T-helper 1 cell (primary cell): ENCODE measurements around the gene NKAIN2.
"Not testable (repeated sequence)": the region's sequence is repeated elsewhere in the genome, so short reads cannot be mapped to it uniquely, and the experiment has no call there.

ENCODE experiments used
- DNase-seq, 5 donors: peaks; one replicate each; pipeline ENCODE4 v3.0.0-alpha.2; 2012 to 2020

The NKAIN2 gene

DNA sequence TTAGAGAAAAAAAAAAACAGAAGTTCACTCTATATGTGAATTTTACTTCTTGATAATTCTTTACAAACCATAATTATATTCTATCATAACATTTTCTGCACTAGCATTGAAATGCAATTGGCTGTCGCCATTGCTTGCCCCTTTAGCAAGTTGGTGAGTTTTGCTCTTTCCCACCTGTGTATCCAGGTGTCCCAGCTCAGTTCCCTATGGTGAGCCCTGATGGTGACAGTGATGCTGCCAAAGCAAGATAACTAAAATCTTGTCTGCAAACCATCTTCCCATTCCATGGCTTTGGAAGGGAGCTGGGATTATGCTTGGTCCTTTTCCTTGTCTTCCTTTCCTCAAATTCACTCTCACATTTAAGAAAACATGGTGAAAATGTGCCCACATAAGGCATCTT is 429.6 kb downstream of the NKAIN2 start:
- no peak for DNase-seq

DNA sequence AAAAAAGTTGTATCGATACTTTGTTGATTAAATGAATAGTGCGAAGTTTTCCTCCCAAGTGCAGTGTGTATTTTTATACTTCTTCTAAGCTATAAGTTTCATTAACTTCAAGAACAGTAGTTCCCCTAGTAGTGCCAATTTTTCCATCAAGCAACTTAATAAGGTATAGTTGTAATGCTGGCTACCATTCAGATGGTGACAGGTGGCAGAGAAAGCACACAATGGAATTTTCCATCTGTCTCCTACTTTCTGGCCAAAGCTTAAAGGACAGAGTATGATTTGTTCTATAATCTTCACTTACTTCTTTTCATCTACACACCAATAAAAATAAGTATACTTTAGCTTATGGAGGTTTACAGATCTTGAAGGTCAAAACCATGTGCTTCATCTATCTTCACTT is 431.1 kb downstream of the NKAIN2 start:
- DNase-seq = no peak

DNA sequence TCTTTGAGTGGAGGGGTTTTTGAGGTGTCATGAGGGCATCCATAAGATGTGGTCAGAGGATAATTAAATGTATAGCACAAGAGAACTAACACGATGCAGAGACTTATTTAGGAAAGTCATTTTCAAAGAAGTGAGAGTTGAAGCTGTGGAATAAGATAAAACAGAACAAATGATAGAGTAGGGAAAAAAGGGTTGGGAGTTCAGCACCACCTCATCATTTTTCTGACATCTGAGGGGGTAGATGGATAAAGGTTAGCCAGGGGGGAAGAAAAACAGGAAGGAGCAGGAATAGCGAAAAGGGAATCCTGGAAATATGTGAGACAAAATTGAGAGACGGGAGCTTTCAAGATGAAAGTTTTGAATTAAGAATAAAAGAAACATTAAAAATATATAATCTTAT is 434.2 kb downstream of the NKAIN2 start:
- DNase-seq = no peak

DNA sequence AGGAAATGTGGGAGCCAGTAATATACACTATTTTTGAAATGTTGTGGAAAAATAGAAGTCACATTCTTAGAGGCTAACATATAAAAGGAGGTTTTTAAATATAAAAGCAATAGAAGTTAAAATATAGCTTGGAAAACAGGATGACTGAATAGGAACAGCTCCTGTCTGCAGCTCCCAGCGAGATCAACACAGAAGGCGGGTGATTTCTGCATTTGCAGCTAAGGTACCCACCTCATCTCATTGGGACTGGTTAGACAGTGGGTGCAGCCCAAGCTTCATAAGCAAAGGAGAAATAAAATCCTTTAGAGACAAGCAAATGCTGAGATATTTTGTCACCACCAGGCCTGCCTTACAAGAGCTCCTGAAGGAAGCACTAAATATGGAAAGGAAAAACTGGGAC is 434.7 kb downstream of the NKAIN2 start:
- not testable (repeated sequence) for DNase-seq

DNA sequence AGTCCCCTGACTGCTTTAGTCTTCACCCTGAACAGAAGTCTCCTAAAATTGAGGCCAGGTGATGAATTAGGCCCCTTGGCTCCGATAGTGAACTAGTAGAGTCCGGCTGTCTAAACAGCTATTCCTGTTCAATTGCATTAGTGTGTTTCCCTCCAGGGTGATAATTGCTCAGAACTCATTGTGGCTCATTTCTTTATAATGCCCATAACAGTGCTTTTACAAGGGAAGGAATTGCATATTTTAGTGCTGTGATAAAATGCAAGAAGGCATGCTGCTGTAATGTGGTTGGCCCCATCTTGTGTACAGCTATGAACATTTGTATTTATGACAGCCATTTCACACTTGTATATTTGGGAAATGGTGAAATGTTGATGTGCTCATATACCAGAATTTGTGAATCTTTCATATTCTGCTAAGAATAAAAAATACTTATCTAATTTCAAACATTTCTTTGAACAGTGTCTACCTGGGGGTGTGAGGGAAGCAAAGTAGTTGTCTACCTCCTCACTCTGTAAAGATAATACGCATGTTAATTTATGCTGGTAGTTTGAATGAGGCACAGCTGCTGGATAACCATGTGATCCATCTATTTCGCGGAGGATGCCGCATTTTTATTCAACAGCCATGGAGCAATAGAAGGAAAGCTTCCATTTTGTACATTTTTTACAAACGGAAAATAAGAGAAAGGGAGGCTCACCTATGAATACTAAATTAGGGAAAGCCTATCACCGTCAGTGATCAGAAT is 451.4 kb downstream of the NKAIN2 start:
- DNase-seq = no peak

DNA sequence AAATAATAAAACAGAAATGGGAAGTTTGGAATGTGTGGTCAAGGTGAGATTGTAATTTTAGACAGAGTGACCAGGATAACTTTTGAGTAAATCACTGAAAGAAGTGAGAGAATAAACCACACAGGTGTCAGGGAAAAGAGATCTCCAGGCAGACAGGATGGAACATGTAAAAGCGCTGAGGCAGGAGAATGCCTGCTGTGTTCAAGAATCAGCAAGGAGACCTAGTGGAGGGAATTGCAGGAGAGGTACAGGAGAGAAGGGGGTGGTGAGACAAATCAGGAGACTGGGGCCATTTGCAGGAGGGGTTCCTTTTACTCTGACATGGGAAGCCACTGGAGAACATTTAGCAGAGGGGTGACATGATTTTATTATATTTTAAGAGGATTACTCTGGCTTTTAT is 456.7 kb downstream of the NKAIN2 start:
- no peak for DNase-seq

DNA sequence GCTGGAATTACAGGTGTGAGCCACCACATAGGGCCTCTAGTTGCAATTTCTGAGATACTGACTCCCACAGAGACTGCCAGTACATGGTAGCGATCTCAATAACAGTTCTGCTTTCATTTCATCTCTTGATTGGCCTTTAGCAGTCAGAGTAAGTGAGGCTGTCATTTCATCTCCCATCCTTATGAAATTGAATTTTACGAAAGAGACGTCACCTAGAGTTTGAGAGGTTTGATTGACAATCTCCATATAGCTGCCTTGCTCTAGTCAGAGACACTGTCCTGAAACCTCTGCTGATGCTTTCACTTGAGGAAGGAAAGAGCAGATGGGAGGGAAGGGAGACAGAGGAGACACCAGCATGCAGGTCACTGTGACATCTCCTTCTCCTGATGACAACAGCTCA is 466.1 kb downstream of the NKAIN2 start:
- no peak for DNase-seq

DNA sequence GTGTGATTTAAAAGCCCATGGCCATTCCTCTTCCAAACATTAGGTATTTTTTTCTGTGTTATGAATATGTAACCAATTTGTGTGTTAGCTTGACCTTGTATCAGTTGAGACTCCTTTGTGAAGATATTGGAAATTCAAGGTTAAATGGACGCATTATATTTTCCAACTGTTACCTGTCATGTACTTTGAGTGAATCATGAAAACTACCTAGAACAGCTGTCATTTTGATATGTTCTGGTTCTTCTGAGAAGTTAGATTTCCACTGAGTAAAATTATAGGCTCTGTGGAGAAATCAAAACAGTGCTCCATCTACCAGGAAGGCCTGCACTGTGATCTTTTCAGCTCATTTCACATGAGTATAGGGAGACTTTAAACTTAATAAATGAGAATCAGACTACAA is 470.0 kb downstream of the NKAIN2 start:
- no peak for DNase-seq

DNA sequence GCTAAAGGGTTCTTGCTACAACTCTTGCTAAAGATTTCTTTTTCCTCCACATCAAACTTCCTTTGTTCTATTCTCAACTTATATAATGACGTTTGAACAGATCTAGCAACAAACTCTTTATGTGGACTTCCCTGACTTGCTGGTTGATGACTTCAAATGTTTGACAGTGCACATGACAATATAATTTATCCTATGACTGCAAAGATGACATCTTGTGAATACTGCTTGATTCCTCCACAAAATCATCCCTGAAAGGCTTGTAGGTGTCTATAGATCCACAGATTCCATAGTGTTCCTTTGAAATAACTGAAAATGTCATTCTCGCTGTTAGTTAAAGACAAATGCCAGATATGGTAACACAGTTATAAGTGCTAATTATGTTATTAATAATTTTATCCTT is 478.9 kb downstream of the NKAIN2 start:
- DNase-seq = no peak

DNA sequence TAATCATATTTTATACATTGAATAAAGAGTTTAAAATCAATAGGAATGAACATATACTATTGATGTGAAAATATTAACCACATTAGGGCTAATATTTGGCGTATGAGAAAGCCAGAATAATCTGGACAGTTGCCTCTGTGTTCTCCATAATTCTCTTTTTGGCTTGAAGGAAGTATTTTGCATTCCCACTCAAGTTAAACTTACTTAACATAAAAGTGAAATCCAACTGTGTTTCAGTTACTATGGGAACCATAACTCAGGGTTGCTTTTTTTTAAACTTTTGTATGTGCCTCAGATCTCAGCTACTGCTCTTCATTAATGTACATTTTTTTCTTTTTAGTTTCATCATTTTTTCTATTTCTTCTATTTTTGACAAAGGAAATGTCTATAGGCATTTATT is 479.8 kb downstream of the NKAIN2 start:
- DNase-seq = no peak

DNA sequence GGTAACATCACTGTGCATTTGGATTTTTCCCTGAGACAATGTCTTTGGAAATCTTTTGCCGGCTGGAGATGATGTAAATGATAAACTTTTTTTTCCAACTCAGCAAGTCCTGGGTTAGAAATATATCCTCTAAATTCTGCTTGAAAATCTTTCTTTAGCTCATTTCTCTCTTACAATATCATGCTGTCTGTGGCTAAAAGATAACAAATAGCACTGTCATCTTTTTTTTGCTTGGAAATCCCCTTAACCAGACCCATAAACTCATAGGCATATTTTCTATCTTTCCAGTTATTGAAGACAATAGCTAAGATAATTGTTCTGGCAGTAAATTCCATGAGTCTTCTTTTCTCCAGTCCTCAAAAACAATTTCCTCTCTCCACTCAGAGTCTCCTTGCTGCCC is 481.5 kb downstream of the NKAIN2 start:
- DNase-seq = no peak

DNA sequence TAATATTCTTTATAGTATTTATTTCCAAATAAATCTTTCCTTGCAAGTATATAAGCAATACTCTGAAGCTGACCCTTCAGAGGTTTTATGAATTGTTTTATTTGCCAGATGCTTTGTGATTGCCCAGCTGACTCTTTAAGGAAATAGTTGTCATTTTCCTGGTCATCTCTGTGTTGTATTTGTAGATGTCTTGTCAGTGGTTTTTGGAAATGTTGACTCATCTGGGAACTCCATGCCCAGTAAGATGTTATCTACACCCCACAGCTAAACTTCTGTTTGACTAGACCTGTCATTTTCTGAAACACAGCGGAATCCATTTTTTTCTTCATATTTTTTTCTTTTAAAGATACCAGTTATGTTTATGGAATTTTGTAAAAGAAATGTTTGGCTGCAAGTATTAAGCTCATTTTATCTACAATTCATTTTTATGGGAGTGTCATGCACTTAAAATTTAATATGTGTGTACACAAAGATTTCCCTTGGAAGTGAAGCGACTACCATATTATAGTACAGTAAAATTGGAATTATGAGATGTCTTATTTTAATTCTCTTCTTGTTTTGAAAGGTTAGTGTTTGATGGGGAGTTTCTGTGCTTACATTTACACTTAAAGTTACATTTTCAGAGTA is 491.0 kb downstream of the NKAIN2 start:
- no peak for DNase-seq

DNA sequence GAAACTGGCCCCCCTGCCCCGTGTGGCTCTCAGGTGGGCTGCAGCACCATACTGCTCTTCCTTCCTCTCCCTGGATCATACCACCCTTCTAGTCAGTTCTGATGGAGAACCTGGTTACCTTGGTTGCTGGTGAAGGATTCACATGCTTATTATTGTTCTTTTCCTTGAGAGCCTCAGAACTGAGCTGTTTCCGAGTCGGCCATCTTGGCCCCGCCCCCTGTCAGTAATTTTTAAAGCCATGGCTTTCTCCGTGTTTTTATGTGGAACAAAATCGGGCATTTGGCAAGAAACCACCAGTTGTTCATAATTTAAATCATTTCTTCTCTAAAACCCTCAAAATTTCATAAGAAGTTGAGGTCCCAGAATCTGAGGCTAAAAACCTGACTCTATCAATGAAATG is 493.8 kb downstream of the NKAIN2 start:
- no peak for DNase-seq

DNA sequence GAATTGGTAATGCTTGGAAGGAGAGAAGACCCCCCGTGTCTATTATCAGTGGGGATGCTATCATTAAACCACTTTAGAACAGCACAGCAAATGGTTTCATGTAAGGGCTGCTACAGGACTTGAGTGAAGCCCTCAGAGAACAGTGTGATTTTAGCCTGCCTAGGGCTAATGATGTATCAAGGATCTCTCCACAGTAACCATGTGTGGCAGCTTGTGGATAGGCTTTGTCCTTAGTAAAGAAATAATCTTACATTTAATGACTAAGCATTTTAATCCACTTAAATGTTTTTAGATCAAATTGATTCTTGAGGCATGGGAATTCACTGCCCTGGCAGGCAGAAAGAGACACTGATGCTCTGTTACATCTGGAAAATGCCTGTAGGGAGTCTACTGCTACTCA is 495.1 kb downstream of the NKAIN2 start:
- no peak for DNase-seq

DNA sequence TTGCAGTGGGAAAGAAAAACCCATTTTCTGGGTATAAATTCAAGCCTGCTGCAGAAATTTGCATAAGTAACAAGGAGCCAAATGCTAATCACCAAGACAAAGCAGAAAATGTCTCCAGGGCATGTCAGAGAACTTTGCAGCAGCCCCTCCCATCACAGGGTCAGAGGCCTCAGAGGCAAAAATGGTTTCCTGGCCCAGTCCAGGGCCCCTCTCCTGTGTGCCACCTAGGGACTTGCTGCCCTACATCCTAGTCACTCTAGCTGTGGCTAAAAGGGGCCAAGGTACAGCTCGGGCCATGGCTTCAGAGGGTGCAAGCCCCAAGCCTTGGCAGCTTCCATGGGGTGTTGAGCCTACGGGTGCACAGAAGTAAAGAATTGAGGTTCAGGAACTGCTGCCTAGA is 497.2 kb downstream of the NKAIN2 start:
- DNase-seq = not testable (repeated sequence)

DNA sequence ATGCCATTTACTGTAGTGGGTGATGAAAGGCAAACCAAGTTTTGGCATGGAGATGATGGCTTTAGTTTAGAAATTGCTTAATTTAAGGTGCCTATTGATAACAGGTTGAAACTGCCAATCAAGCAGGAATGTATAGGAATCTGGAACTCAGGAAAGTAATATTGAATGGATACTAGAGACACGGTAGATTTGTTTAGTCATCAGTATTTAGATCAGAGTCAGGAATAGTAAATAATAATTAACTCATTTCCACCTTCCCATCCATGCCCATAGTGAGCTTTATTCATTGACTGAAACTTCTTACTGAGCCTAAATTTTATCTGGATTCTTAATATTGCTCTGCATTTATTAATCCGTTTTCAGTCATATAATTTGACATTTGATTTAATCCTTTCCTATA is 500.3 kb downstream of the NKAIN2 start:
- DNase-seq = no peak

DNA sequence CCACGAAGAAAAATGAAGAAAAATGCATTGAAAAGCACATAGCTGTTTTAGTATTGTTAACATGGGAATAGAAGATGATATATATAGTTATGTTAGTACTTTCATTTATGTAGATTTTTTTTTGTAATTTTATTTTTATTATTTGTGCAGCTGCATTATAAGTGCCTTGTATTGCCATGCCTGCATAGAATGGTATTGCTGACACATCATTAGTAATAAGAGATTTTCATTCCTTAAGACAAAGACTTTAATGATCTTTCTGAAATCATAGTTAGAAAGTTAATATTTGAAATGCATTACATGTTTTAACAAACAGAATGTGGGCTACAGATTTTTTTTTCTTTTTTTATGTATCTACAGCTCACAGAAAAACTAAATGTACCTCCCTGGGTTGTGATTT is 506.5 kb downstream of the NKAIN2 start:
- DNase-seq = no peak

DNA sequence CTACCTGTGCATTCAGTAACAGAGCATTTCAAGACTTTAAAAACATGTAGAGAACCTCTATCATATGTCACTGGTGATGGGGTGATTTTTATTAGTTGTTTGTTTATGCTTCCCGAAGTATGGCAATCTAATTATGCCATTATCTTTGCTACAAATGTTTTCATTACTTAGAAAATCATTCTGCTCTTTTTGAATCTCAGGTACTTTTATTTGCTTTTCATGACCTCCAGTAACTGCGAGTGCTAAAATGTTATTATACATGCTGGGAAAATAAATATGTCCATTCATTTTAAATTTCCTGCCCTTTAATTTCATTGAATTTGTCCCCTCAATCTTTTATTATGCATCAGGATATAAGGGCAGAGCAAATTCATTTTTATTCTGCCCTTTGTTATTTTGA is 515.7 kb downstream of the NKAIN2 start:
- DNase-seq = no peak

DNA sequence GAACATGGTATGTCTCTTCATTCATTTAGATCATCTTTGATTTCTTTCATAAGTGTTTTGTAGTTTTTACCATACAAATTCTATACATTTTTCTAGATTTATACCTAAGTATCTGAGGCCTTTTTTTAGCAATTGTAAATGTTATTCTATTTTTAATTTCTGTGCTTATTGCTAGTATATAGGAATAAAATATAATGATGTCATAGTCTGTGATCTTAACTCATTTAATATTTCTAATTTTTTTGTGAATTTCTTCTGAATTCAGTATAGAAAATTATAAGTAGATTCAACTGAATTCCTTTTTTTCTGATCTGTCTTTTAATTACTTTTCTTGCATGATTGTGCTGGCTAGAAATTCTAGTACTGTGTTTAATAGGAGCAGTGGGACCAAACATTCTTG is 520.6 kb downstream of the NKAIN2 start:
- DNase-seq = no peak

DNA sequence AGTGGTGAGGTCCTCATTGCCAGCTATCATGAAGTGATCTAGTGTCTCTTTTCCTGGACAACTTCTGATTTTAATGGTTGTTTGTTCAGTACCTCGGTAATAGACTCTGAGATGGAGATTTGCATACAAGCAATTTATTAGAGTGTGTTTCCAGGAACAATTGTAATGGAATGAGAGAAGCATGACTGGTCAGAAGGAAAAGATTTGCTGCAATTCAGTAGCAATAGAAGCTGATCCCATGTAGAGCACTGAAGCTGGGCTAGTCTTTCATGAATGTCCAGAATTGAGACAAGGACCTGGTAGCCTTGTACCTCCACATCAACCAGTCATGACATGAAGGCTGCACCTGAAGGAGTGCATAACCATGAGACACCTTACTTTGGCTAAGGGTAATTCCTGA is 526.5 kb downstream of the NKAIN2 start:
- no peak for DNase-seq

DNA sequence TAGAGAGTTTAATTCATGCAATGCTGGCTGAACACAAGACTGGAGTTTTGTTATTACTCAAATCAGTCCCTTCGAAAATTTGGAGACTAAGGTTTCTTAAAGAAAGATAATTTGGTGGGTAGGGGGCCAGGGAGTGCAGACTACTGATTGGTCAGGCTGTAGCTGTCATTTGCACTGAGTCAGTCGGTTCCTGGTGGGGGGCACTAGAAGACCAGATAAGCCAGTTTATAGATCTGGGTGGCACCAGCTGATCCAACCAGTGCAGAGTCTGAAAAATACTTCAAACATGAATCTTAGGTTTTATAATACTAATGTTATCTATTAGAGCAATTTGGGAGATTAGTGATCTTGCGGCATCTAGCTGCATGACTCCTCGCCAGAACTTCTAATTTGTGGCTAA is 530.7 kb downstream of the NKAIN2 start:
- DNase-seq = no peak

DNA sequence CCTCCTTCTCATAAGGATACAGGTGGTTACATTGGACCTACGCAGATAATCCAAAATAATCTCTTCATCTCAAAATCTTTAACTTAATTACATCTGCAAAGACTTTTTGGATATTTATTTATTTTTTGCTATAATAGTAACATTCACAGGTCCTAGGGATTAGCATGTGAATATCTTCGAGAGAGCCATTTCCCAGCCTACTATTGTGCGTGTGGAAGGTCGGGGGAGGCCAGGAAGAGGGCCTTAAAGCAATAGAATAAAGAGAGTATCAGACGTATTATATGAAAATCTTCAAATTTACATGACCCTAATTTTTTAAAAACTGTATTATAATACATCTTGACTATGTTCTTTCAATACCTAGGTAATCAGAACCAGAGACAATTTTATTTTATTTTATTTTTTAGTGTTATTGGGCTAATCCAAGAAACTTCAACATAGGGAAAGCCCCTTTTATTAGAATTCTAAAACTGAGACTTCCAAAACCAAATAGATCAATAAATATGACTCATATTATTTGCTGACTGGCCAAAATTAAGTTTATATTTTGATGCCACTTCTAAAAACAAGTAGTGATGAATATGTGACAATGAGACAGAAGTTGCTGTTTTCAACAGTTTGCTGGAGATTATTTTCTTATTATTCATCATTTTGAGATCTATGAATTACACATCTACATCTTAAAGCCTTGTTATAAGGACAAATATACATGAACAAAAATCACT is 536.1 kb downstream of the NKAIN2 start:
- no peak for DNase-seq

DNA sequence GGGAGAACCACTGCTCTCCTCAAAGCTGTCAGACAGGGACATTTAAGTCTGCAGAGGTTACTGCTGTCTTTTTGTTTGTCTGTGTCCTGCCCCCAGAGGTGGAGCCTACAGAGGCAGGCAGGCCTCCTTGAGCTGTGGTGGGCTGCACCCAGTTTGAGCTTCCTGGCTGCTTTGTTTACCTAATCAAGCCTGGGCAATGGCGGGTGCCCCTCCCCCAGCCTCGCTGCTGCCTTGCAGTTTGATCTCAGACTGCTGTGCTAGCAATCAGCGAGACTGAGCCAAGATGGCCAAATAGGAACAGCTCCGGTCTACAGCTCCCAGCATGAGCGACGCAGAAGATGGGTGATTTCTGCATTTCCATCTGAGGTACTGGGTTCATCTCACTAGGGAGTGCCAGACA is 544.7 kb downstream of the NKAIN2 start:
- not testable (repeated sequence) for DNase-seq

DNA sequence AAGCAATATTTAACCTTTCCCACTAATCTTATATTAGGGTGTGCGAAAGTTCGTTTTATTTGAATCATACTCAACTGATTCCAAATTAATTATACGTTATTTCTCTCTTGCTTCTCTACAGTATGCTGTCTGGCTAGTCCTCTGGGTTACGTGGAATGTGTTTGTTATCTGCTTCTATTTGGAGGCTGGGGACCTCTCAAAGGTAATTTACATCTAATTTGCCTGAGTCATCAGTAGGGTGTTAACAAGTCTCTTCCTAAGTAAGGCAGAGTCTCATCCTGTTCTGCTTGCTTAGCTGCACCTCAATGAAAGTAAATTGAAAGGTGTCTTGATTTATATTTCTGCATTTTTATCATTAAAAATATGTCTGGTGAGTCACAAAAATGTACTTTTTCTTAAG is 551.5 kb downstream of the NKAIN2 start:
- no peak for DNase-seq
